GM12873 (cell line): ENCODE measurements around the gene MAMLD1.

ENCODE experiments used
- TF ChIP-seq, protein P1 (sequence below): IDR thresholded peaks from 2 replicates; pipeline ENCODE4 v1.5.1; 2012; ENCODE audit warnings: low read depth, mild to moderate bottlenecking, moderate library complexity, low read length, control low read depth; ENCODE audit not compliant: insufficient read depth; ENCODE audit errors: missing control alignments

The MAMLD1 gene

DNA sequence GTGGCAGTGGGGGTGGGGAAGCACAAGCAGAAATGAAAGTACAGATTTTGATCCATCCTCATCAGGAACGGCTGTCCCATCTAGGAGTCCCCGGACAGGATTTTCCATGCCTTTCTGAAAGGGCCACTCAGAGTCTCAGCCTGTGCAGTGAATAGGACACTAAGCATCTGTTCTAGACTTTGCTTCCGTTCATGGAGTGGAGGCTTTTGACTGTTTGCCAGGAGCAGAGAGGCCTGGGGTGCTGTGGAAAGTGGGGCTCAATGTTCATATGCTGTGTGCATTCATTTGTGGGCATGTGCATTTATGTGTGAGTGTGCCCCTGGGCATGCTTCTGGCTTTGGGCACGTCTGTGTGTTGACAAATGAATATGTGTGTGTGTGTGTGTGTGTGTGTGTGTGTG, 25.6 kb upstream of the MAMLD1 start:
- TF ChIP-seq, protein P1, sequence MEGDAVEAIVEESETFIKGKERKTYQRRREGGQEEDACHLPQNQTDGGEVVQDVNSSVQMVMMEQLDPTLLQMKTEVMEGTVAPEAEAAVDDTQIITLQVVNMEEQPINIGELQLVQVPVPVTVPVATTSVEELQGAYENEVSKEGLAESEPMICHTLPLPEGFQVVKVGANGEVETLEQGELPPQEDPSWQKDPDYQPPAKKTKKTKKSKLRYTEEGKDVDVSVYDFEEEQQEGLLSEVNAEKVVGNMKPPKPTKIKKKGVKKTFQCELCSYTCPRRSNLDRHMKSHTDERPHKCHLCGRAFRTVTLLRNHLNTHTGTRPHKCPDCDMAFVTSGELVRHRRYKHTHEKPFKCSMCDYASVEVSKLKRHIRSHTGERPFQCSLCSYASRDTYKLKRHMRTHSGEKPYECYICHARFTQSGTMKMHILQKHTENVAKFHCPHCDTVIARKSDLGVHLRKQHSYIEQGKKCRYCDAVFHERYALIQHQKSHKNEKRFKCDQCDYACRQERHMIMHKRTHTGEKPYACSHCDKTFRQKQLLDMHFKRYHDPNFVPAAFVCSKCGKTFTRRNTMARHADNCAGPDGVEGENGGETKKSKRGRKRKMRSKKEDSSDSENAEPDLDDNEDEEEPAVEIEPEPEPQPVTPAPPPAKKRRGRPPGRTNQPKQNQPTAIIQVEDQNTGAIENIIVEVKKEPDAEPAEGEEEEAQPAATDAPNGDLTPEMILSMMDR: no peak

DNA sequence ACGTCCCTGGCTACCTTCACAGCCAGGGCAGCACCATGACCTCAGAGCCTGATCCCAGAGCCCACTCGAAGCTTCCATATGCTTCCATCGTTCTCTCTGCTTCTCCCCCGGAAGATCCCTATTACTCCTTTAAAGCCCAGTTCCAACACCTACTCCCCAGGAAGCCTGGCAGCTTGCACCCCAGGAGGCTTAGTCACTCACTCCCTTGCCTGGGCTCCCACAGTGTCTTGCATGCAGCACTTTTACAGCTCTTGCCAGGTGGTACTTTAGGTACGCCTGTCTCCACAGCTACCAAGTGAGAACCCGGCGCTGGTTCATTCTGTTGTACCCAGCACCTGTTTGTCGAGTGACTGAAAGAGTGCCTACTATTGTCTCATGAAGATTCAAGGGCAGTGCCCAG, 24.5 kb upstream of the MAMLD1 start:
- TF ChIP-seq, protein P1: no peak

DNA sequence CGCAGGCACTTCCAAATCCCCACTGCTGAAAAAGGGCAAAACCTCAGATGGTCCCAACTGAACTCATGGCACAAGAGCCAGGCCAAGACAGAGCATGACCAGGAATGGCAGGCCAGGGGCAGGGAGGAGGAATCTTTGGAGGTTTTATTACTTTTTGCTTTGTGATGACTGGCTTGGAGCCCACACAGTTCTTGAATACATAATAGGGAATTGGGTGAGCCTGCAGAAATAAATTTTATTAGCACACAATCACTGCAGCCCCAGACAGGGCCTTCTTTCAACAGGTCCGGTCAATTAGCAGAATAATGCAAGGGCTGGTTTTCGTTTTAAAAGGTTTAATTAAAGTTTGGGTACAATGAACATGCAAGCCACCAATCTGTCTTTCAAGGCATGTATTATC, 23.4 kb upstream of the MAMLD1 start:
- TF ChIP-seq, protein P1: no peak

DNA sequence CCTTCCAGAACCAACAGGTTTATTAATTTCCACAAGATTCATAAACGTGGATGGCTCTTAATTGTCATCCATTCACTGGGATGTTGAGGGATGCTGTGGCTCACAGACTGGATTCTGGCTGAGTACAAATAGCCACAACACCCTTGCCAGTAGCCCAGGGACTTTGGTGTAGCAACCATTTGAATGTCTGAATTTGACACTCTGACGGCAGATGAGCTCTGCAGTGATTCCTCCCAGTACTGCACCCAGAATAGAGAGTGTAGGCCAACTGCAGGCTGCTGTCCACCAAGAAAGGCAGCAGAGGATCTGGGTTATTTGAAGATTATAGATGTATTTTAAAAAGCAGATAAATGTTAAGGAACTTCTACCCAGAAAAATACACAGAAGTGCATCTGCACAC, 15.6 kb upstream of the MAMLD1 start:
- TF ChIP-seq, protein P1: no peak

DNA sequence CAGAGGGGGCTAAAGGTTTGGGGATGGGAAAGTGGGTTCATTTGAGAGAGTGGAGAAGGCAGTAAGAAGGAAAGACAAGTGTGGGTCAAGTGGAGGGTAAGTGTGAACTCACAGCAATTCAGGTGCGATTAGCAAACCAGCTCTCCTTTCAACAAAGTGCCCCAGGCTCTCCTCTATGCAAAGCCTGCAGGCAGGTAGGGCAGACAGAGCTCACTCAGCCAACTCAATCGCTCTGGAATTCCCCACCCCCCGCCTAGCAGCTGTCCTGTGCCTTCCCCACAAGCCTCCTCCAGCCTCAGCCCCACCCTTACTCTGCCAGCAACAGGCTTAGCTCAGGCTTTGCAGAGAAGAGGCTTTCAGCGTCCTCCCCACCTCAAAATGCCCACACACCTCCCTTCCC, 14.8 kb upstream of the MAMLD1 start:
- TF ChIP-seq, protein P1: no peak

DNA sequence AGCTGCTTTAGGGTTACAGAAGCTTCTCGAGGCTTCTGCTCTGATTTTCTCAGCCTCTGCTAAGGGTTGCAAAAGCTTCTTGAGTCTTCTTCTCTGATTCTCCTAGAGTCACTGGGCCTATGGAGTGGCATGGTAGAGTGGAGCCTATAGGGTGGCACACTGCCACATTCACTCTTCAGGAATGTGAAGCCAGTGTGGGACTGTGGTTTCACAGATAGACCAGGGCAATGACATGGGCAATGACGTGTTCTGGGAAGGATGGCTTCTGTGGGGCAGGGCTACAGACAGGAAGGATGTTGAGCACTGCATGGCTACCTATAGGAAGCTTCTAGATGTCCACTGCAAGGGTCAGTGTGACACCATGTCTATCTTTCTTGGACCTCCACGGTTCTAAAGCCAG, 11.0 kb upstream of the MAMLD1 start:
- TF ChIP-seq, protein P1: no peak

DNA sequence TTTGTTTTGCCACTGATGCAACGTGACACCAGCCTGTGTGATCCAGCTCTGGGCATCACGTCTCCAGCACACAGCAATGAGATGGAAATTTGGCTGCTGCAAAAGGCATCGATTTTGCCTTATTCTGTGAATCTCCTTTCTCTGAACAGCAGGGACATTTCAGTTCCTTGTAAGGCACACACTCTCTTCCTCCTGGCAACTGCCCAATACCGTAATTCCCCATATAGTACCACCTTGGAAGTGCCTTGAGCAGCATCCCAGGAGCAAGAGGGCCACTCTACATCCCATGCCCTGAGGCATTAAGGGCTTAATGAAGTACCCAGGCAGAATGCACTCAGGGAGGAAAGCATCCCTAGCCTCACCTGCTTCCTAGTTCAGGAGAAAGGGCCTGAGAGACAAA, 10.5 kb upstream of the MAMLD1 start:
- TF ChIP-seq, protein P1: no peak

DNA sequence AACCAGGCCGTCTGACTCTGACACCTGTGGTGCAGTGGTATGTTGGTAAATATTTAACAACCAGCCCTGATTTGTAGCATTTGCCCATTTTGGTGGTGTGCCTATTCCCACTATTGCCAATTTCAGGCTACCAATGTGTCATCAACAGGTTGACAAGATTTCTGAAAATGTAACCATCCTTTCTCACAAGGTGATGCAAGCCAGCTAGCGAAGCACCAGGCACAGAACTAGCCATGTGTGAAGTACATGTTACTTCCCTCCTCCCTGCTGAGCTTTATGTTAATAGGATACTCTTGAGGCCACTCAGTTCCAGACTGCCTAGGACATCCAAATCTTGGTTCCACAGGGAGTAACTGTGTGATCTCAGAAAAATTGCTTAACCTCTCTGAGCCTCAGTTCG, 7.2 kb upstream of the MAMLD1 start:
- TF ChIP-seq, protein P1: no peak
